WTC11 (cell line): ENCODE results near the gene TTYH1. TPM values are rescaled to one million over a fixed set of nuclear protein-coding genes. Genes with fewer than 3 reads are reported as not detected.

ENCODE experiments used
- ATAC-seq: fragments of 200-7000 bp; cut with Tn5 transposase; 2 replicates; pipeline ENCODE4 v1.10.0; 2021; ENCODE audit warnings: mild to moderate bottlenecking, moderate library complexity
- CTCF ChIA-PET: fragments of 300-600 bp; sonication (Branson Sonifier 250); formaldehyde crosslinking; loops from one replicate; lab custom pipeline; 2021; ENCODE audit warnings: antibody characterized with exemption; lab: Charles Lee
- POLR2A ChIA-PET: fragments of 350-600 bp; sonication (Branson Sonifier 250); formaldehyde crosslinking; loops from one replicate; lab custom pipeline; 2021; ENCODE audit warnings: antibody characterized with exemption; lab: Charles Lee
- DNase-seq: peaks from one replicate; pipeline ENCODE4 v3.0.0; 2021; ENCODE audit warnings: low spot score
- H3K27ac Mint-ChIP-seq: 2 replicates; pipeline ENCODE4 v1.8.0; 2021; ENCODE audit warnings: mixed read lengths
- H3K27me3 Mint-ChIP-seq: 2 replicates; pipeline ENCODE4 v1.8.0; 2021; ENCODE audit warnings: low read depth, mild to moderate bottlenecking, moderate library complexity, mixed read lengths
- H3K36me3 Mint-ChIP-seq: 2 replicates; pipeline ENCODE4 v1.8.0; 2021; ENCODE audit warnings: mixed read lengths
- H3K4me1 Mint-ChIP-seq: 2 replicates; pipeline ENCODE4 v1.8.0; 2022; ENCODE audit warnings: mixed read lengths
- H3K4me3 Mint-ChIP-seq: 2 replicates; pipeline ENCODE4 v1.8.0; 2021; ENCODE audit warnings: mild to moderate bottlenecking, moderate library complexity, mixed read lengths
- H3K9me3 Mint-ChIP-seq: 2 replicates; pipeline ENCODE4 v1.8.0; 2021; ENCODE audit warnings: mixed read lengths
- GTF2I ChIP-seq: fragments of 250-450 bp; sonication (Bioruptor Pico); conservative IDR thresholded peaks from 2 replicates; pipeline ENCODE4 v1.4.0; 2021; ENCODE audit warnings: mild to moderate bottlenecking
- NFE2L1 ChIP-seq: sonication (generic); formaldehyde crosslinking; IDR thresholded peaks from 2 replicates; pipeline ENCODE4 v1.8.1; 2023; ENCODE audit warnings: missing genetic modification reagents
- ZNF121 ChIP-seq: sonication (generic); formaldehyde crosslinking; IDR thresholded peaks from 2 replicates; pipeline ENCODE4 v1.8.0; 2023; ENCODE audit warnings: missing genetic modification reagents
- ZNF416 ChIP-seq: fragments of 250-450 bp; sonication (Bioruptor Pico); IDR thresholded peaks from 2 replicates; pipeline ENCODE4 v1.9.0; 2021; ENCODE audit warnings: mild to moderate bottlenecking, inconsistent platforms
- total RNA-seq: library from RNA; stranded (reverse); gene quantifications from 3 replicates; pipeline ENCODE4 v1.2.3, GENCODE V29; 2021
- TF ChIP-seq, protein P1 (sequence below): sonication (generic); formaldehyde crosslinking; IDR thresholded peaks from 2 replicates; pipeline ENCODE4 v1.8.1; 2023; ENCODE audit warnings: mild to moderate bottlenecking, missing genetic modification reagents, moderate library complexity
- TF ChIP-seq, protein P2 (sequence below): sonication (generic); formaldehyde crosslinking; IDR thresholded peaks from 2 replicates; pipeline ENCODE4 v1.8.1; 2022; ENCODE audit warnings: mild to moderate bottlenecking, moderate library complexity, missing genetic modification reagents
- TF ChIP-seq, protein P3 (sequence below): sonication (generic); formaldehyde crosslinking; IDR thresholded peaks from 2 replicates; pipeline ENCODE4 v1.8.0; 2023; ENCODE audit warnings: missing genetic modification reagents, mild to moderate bottlenecking, borderline replicate concordance
- TF ChIP-seq, protein P4 (sequence below): fragments of 250-450 bp; sonication (Bioruptor Pico); conservative IDR thresholded peaks from 2 replicates; pipeline ENCODE4 v1.9.0; 2021; ENCODE audit warnings: mild to moderate bottlenecking

Gene TTYH1
- total RNA-seq, 1 experiment from 2014 or later: 37.1 TPM

DNA sequence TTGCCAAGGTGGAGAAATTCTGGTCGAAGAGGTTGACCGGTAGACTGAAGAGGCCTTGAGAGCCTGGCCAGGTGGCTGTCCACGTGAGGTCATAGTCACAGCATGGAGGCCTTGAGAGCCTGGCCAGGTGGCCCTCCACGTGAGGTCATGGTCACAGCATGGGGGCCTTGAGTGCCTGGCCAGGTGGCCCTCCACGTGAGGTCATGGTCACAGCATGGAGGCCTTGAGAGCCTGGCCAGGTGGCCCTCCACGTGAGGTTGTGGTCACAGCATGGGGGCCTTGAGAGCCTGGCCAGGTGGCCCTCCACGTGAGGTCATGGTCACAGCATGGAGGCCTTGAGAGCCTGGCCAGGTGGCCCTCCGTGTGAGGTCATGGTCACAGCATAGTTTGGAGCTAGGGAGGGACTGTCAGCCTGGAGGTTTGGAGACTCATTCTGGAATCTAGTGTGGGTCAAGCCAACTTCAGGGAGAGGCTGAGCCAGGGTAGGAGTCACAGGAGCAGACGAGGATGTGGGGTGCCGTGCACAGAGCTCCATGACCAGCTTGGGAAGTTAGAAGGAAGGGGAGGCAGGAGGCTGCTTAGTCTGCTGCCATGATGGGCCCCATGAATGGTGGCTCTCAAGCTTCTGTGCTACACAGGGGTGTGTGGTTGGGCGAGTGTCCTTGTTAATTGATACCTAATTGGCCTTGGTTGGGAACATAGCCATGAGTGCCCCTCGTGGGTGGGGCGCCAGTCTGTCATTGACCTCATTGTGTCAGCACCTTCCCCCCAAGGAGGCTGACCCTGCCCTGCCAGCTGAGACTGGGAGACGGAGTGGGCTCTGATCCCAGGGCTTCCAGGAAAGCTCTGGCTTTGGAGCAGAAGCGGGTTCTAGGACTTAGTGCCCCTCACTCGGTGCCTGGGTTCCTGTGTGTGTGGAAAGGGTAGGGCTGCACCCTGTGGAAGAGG lies 44.3 kb downstream of the TTYH1 start:
- ChIA-PET POLR2A (interaction anchor here (0.9 kb wide), 1 partner anchor 11 kb away, joined by 4 read pairs; the partner anchor contains the start of gene LENG8), CTCF (interaction anchor here (0.5 to 1.2 kb wide), 2 partner anchors 29 to 429 kb away, joined by 3 to 5 read pairs; no protein-coding TSS in a partner anchor)
- ATAC-seq (no peak), DNase-seq (no peak)
- Mint-ChIP-seq H3K27me3 (no peaks in the 10 kb centered on the region), H3K27ac (peak overlapping the region; percentile 83), H3K4me3 (no peak overlapping the region), H3K9me3 (no peaks in the 10 kb centered on the region), H3K4me1 (peaks cover 7% of the 10 kb centered on the region), H3K36me3 (peaks cover 46% of the 10 kb centered on the region)
- TF ChIP-seq, protein P1, sequence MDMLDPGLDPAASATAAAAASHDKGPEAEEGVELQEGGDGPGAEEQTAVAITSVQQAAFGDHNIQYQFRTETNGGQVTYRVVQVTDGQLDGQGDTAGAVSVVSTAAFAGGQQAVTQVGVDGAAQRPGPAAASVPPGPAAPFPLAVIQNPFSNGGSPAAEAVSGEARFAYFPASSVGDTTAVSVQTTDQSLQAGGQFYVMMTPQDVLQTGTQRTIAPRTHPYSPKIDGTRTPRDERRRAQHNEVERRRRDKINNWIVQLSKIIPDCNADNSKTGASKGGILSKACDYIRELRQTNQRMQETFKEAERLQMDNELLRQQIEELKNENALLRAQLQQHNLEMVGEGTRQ (CRISPR knock-in tag): no peak
- TF ChIP-seq GTF2I (CRISPR knock-in tag) (no peak), ZNF416 (no peak), NFE2L1 (no peak)
- TF ChIP-seq, protein P2, sequence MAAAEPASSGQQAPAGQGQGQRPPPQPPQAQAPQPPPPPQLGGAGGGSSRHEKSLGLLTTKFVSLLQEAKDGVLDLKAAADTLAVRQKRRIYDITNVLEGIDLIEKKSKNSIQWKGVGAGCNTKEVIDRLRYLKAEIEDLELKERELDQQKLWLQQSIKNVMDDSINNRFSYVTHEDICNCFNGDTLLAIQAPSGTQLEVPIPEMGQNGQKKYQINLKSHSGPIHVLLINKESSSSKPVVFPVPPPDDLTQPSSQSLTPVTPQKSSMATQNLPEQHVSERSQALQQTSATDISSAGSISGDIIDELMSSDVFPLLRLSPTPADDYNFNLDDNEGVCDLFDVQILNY (CRISPR knock-in tag): no peak

DNA sequence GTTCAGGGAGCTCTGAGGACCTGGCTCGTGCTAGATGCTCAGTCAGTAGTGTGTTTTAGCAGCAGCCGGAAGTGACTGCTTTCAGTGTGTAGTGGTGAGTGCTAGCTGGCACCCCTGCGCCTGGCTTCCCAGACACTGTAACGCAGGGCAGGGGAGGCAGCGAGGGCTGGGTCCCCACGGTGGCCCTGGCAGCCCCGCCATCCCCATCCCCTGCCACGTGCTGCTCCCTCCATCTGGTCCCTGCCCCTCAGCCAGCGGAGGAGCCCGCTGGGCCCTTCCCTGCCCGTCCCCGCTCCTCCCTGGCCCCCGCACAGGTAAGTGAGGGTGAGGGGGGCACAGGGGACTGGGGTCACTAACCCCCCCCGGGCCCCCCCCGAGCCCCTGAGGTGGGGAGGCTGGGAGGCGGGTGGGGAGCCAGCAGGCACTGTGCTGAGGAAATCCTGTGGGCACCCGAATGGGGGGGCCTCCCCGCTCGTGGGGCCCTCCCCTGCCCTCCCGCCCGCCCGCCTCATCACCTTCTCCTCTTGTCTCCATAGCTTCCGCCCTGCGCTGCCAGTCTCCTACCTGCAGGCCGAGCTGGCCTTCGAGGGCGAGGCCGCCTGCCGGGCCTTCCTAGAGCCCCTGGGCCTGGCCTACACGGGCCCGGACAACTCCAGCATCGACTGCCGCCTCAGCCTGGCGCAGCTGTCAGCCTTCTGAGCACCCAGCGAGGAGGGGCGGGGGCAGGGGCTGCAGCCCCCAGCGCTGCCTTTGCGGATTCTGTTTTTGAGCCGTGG lies 45.2 kb downstream of the TTYH1 start:
- POLR2A ChIA-PET: interaction anchor here (0.9 kb wide), 1 partner anchor 12 kb away, joined by 4 read pairs; the partner anchor contains the start of gene LENG8
- DNase-seq (no peak), ATAC-seq (no peak)
- Mint-ChIP-seq H3K27ac (no peak overlapping the region), H3K36me3 (peaks cover 39% of the 10 kb centered on the region), H3K9me3 (no peaks in the 10 kb centered on the region), H3K4me3 (no peak overlapping the region), H3K27me3 (peaks cover 3% of the 10 kb centered on the region; the same call in 1 of the 2 replicates), H3K4me1 (peaks cover 7% of the 10 kb centered on the region)
- TF ChIP-seq, protein P3, sequence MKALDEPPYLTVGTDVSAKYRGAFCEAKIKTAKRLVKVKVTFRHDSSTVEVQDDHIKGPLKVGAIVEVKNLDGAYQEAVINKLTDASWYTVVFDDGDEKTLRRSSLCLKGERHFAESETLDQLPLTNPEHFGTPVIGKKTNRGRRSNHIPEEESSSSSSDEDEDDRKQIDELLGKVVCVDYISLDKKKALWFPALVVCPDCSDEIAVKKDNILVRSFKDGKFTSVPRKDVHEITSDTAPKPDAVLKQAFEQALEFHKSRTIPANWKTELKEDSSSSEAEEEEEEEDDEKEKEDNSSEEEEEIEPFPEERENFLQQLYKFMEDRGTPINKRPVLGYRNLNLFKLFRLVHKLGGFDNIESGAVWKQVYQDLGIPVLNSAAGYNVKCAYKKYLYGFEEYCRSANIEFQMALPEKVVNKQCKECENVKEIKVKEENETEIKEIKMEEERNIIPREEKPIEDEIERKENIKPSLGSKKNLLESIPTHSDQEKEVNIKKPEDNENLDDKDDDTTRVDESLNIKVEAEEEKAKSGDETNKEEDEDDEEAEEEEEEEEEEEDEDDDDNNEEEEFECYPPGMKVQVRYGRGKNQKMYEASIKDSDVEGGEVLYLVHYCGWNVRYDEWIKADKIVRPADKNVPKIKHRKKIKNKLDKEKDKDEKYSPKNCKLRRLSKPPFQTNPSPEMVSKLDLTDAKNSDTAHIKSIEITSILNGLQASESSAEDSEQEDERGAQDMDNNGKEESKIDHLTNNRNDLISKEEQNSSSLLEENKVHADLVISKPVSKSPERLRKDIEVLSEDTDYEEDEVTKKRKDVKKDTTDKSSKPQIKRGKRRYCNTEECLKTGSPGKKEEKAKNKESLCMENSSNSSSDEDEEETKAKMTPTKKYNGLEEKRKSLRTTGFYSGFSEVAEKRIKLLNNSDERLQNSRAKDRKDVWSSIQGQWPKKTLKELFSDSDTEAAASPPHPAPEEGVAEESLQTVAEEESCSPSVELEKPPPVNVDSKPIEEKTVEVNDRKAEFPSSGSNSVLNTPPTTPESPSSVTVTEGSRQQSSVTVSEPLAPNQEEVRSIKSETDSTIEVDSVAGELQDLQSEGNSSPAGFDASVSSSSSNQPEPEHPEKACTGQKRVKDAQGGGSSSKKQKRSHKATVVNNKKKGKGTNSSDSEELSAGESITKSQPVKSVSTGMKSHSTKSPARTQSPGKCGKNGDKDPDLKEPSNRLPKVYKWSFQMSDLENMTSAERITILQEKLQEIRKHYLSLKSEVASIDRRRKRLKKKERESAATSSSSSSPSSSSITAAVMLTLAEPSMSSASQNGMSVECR (CRISPR knock-in tag): no peak
- peak; percentile 67 for TF ChIP-seq ZNF121 (CRISPR knock-in tag)
- TF ChIP-seq, protein P4, sequence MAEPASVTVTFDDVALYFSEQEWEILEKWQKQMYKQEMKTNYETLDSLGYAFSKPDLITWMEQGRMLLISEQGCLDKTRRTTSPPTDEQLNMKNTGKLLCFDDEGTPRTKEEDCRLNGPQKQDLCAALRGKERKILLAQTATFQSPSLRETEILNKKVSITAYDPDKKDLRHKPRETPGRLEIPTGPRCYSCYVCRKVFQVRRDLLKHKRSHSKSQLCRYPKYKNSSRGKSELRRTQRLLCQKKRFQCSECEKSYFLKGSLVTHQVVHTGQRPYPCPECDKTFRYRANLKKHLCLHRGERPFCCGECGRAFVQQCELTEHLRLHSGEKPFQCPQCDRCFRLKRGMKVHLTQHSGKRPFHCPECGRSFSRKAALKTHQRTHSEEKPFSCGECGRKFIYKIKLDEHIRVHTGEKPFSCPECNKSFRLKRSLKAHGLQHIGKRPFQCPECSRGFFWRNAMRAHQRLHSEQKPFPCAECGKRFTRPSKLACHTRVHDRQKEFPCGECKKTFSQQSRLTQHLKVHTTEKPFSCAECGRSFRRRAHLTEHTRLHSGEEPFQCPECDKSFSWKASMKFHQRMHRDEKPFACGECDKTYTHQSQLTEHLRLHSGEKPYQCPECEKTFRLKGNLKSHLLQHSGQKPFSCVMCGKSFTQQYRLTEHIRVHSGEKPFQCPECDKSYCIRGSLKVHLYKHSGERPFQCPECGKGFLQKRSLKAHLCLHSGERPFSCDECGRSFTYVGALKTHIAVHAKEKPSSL (CRISPR knock-in tag): no peak
- TF ChIP-seq, protein P2 (CRISPR knock-in tag): no peak
- CTCF ChIA-PET: interaction anchor here (0.5 to 1.2 kb wide), 3 partner anchors 30 to 430 kb away, joined by 3 to 5 read pairs (median 3); no protein-coding TSS in a partner anchor
